ENCODE results near the gene ANKRD40.
"Not testable (repeated sequence)": the region's sequence is repeated elsewhere in the genome, so short reads cannot be mapped to it uniquely, and the experiment has no call there.

Gene ANKRD40, protein sequence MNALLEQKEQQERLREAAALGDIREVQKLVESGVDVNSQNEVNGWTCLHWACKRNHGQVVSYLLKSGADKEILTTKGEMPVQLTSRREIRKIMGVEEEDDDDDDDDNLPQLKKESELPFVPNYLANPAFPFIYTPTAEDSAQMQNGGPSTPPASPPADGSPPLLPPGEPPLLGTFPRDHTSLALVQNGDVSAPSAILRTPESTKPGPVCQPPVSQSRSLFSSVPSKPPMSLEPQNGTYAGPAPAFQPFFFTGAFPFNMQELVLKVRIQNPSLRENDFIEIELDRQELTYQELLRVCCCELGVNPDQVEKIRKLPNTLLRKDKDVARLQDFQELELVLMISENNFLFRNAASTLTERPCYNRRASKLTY

DNA sequence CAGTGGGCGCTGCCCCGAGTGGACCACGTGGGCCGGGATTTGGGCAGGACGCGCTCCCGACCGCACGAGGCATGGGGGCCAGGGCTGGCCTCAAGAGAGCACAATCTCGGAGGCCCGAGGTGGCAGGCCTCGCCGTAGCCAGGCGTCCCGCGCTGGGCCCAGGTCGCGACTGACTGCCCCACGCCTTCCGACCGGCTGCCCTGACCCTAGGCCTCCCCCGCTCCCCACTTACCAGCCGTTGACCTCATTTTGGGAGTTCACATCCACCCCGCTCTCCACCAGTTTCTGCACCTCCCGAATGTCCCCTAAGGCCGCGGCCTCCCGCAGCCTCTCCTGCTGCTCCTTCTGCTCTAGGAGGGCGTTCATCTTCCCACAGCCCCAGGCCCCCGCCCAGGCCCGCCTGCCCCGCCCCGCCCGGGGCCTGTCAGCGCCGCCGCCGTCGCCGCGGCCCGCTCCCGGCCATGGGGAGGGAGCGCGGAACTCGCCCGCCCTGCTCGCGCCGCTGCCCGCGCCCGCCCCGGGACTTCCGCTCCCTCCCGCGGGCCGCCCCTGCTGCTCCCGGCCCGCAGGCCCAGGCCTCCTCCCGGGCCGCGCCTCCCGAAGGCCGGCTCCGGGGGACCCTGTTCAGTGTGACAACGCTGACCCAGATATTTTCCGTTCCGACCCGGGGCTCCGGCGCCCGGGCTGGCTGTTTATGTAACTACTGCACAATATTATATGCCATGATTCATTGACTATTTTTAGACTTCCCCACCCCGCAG, at the start of gene ANKRD40:
Gene ANKRD40 (minus strand): TSS at position 626 of the 761 bp plus-strand sequence. CDS start 260 bp downstream, at position 366.
- Mint-ChIP-seq H3K27ac (peak within 1 kb of the TSS; percentile 98), H3K4me1 (ENCODE audit: low read depth) (peaks cover 56% of the 10 kb centered on the region), H3K27me3 (no peaks in the 10 kb centered on the region), H3K36me3 (ENCODE audit: low read depth) (peaks cover 47% of the 10 kb centered on the region), H3K4me3 (peak within 1 kb of the TSS; percentile 96), H3K9me3 (no peaks in the 10 kb centered on the region)
- peak; percentile 96 for DNase-seq

DNA sequence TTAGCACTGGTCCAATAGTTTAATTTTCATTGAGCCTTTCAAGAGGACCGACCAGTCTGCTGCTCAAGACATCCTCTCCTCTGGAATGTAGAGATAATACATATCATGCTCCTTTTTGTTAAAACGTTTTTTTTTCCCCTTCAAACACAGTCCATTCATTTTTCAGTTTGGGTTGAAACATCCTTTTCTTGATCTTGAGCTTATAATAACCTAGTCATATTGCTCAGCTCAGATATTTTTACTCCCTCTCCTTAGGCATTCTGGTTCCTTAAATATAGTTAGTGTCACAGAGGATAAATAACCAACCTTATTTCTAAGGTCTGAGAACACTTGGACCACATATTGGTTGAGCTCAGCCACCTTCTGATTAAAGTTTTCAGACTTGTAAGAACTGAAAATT, 46.8 kb upstream of the ANKRD40 start:
- Mint-ChIP-seq H3K27me3 (no peaks in the 10 kb centered on the region), H3K4me3 (no peak overlapping the region), H3K9me3 (no peaks in the 10 kb centered on the region), H3K27ac (peak overlapping the region; percentile 78), H3K4me1 (ENCODE audit: low read depth) (no peaks in the 10 kb centered on the region), H3K36me3 (ENCODE audit: low read depth) (peaks cover 68% of the 10 kb centered on the region)
- DNase-seq = no peak

DNA sequence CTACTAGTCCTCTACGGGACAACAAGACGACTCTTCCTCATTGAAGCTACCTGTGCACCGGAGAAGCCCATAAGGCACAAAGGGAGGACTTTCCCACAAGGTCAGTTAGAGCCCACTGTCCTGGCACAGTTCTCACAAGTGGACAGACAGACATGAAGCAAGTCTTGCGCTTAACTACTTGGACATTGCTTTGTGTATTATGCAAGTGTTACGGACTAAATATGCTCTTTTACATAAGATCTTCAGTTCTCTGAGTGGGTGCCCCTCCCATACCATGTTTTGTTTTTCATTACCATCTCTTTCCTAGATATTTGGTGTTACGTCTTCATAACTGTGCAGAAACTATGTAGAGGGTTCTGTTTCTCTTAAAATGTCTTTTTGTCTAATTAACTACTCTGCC, 41.5 kb upstream of the ANKRD40 start:
- Mint-ChIP-seq H3K27ac (peak overlapping the region; percentile 13), H3K27me3 (no peaks in the 10 kb centered on the region), H3K36me3 (ENCODE audit: low read depth) (peaks cover 95% of the 10 kb centered on the region), H3K4me3 (no peak overlapping the region), H3K9me3 (no peaks in the 10 kb centered on the region), H3K4me1 (ENCODE audit: low read depth) (peaks cover 4% of the 10 kb centered on the region)
- no peak for DNase-seq

DNA sequence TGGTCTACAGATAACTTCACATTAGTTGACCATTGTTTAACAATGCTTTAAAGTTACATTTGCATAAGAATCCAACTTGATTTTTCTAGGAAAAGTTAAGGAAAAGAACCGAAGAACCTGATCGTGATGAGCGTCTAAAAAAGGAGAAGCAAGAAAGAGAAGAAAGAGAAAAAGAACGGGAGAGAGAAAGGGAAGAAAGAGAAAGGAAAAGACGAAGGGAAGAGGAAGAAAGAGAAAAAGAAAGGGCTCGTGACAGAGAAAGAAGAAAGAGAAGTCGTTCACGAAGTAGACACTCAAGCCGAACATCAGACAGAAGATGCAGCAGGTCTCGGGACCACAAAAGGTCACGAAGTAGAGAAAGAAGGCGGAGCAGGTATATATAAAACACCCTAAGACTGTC, 37.9 kb upstream of the ANKRD40 start:
- Mint-ChIP-seq H3K4me3 (no peak overlapping the region), H3K27ac (no peak overlapping the region), H3K9me3 (no peaks in the 10 kb centered on the region), H3K4me1 (ENCODE audit: low read depth) (peaks cover 4% of the 10 kb centered on the region), H3K27me3 (no peaks in the 10 kb centered on the region), H3K36me3 (ENCODE audit: low read depth) (peaks cover 97% of the 10 kb centered on the region)
- DNase-seq = no peak

DNA sequence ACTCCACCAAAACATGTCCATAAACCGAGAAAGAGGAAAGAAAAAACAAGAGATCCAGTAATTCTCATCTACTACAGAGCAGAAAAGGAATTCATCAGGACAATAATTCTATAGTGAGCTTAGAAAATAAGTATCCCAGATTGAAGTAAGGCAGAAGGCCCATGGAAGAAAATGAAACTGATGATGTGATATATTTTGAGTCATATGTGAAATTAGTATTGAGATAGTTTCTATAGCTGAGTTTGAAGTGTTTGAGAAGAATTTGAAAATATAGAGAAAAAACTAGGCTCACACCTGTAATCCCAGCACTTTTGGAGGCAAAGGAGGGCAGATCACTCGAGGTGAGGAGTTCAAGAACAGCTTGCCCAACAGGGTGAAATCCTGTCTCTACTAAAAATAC, 31.4 kb upstream of the ANKRD40 start:
- Mint-ChIP-seq H3K4me1 (ENCODE audit: low read depth) (peaks cover 48% of the 10 kb centered on the region), H3K27me3 (no peaks in the 10 kb centered on the region), H3K9me3 (no peaks in the 10 kb centered on the region), H3K4me3 (no peak overlapping the region), H3K27ac (peak overlapping the region; percentile 68), H3K36me3 (ENCODE audit: low read depth) (peaks cover 92% of the 10 kb centered on the region)
- DNase-seq = no peak

DNA sequence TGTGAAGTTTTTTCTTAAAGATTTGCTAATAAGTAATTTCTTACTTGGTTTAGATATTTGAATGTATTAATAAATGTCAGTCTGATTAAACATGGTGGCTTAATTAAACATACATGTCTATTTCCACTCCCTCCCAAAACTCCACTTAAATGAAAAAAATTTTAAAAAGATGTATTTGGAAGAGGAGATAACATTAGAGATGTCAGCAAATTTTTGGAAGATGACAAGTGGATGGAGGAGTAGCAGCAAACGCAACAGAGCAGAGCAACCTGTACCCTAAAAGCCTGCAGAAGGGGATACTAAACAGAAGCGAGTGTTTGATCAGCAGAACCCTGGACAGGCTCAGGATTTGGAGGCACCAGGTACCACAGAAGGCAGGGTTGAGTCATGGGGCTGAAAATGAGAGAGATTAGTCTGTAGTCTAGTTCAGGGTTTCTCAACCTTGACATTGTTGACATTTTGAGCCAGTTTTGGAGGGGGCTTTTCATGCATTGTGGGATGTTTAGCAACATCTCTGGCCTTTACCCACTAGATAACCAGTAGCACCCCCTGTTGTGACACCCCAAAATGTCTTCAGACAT, 29.5 kb upstream of the ANKRD40 start:
- Mint-ChIP-seq H3K27ac (peak overlapping the region; percentile 30), H3K27me3 (no peaks in the 10 kb centered on the region), H3K9me3 (no peaks in the 10 kb centered on the region), H3K36me3 (ENCODE audit: low read depth) (peaks cover 82% of the 10 kb centered on the region), H3K4me3 (no peak overlapping the region), H3K4me1 (ENCODE audit: low read depth) (peaks cover 56% of the 10 kb centered on the region)
- no peak for DNase-seq

DNA sequence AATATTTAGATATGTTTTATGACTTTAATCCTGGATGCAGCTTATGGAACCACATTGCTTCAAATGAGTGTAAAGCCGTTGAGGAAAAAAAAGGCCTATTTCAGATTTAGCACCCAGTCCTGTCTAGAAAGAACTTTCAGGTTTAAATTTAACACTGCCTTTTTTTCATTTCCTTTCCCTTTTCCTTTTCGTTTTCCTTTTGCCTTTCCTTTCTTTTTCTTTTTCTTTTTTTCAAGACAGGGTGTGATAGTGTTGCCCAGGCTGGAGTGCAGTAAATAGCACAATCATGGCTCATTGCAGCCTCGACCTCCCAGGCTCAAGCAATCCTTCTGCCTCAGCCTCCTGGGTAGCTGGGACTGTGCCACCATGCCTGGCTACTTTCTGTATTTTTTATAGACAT, 27.6 kb upstream of the ANKRD40 start:
- Mint-ChIP-seq H3K27me3 (no peaks in the 10 kb centered on the region), H3K27ac (peak overlapping the region; percentile 87), H3K4me3 (no peak overlapping the region), H3K9me3 (no peaks in the 10 kb centered on the region), H3K4me1 (ENCODE audit: low read depth) (peaks cover 73% of the 10 kb centered on the region), H3K36me3 (ENCODE audit: low read depth) (peaks cover 73% of the 10 kb centered on the region)
- no peak for DNase-seq

DNA sequence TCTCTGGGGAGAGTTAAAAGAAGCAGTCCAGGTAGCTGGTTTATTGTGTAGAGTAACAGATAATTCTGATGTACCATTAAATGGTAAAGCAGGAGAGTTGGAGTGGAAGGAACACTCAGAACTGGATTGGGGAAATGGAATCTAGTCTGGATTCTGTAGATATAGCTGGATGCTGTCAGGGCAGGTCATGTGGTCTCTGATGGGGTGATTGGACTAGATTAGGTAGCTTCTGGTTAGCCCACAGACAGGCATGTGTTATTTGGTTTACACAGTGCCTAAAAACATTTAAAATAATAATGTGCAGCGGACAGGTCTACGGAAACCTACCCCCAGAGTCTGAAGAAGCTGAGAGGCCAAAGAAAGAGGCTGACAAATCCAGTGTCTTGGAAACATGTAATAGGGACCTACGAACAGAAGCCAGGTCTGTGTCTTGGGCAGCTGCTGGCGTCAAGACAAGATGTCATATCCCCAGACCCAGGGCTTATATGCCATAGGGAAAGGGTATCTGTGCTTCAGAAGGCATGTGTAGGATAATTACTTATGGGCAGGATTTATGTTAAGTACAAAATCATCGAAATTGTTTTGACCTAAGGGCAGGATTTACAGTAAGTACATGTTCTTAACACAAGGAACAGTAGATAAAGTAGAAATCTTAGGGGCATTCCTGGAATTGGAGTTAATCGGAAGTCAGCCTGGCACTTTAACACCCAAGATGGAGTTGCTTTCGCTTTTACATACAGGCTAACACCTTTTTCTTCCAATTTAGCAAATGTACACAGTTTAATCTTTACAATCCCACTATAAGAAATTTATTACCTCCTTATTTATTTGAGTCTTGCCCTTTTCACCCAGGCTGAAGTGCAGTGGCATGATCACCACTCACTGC, 24.1 kb upstream of the ANKRD40 start:
- H3K4me1 Mint-ChIP-seq (ENCODE audit: low read depth) = peaks cover 72% of the 10 kb centered on the region

DNA sequence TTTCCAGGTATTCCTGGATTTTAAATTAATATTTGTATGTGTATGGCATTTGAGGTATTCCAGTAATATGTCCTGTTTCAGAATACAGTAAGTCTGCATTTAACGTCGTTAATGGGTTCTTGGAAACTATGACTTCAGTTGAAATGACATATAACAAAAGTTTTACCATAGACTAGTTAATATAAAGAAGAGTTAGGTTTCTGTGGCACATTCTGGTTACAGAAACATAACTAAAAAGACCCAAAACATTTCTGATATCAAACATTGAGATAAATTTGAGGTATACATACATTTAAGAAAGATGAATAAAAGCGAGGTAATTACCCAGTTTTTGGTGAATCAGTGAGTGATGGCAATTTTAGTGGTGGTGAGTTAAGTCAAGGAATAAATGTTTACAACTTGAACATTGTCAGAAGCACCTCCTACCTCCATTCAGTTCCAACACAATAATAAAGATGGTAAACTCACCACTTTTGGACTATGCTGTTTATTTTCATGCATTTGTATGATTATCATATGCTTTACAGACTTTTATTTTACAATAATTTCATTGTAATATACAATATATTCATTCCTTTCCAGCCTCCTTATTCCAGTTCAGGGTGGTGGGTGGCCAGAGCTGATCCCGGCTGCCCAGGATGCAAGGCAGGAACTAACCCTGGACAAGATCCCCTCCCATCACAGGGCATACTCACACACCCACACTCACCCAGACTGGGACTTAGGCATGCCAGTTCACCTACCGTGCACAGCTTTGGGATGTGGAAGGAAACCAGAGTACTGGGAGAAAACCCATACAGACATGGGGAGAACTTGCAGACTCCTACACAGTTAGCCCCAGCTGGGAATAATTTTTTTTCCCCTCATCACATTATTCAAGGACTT, 21.4 kb upstream of the ANKRD40 start:
- peak overlapping the region; percentile 88 for H3K27ac Mint-ChIP-seq
- peak overlapping the region; percentile 41 for H3K4me3 Mint-ChIP-seq
- no peaks in the 10 kb centered on the region for H3K9me3 Mint-ChIP-seq
- peaks cover 49% of the 10 kb centered on the region for H3K36me3 Mint-ChIP-seq (ENCODE audit: low read depth)
- no peaks in the 10 kb centered on the region for H3K27me3 Mint-ChIP-seq
- peaks cover 69% of the 10 kb centered on the region for H3K4me1 Mint-ChIP-seq (ENCODE audit: low read depth)
- no peak for DNase-seq

More for the DNA sequence above, 24.1 kb upstream of the ANKRD40 start:
- DNase-seq = no peak
- Mint-ChIP-seq H3K27ac (peak overlapping the region; percentile 63), H3K27me3 (no peaks in the 10 kb centered on the region), H3K4me3 (no peak overlapping the region), H3K36me3 (ENCODE audit: low read depth) (peaks cover 53% of the 10 kb centered on the region), H3K9me3 (no peaks in the 10 kb centered on the region)

DNA sequence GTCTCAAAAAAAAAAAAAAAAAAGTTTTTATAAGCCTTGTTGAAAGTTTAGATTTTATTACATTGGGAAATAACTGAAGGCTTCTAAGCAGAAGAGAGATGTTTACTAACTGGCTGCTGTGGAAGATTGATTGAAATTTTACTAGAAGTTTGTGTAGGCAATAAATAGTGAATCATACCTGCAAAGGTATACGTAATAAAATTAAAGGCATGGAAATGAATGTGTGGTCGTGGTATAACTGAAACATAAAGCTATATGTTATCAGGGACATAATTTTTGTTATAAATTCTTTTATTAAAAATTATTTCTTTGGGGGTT, 20.4 kb upstream of the ANKRD40 start:
- Mint-ChIP-seq H3K27ac (peak overlapping the region; percentile 88), H3K27me3 (no peaks in the 10 kb centered on the region), H3K4me3 (no peak overlapping the region), H3K36me3 (ENCODE audit: low read depth) (peaks cover 53% of the 10 kb centered on the region), H3K4me1 (ENCODE audit: low read depth) (peaks cover 76% of the 10 kb centered on the region), H3K9me3 (no peaks in the 10 kb centered on the region)
- no peak for DNase-seq

DNA sequence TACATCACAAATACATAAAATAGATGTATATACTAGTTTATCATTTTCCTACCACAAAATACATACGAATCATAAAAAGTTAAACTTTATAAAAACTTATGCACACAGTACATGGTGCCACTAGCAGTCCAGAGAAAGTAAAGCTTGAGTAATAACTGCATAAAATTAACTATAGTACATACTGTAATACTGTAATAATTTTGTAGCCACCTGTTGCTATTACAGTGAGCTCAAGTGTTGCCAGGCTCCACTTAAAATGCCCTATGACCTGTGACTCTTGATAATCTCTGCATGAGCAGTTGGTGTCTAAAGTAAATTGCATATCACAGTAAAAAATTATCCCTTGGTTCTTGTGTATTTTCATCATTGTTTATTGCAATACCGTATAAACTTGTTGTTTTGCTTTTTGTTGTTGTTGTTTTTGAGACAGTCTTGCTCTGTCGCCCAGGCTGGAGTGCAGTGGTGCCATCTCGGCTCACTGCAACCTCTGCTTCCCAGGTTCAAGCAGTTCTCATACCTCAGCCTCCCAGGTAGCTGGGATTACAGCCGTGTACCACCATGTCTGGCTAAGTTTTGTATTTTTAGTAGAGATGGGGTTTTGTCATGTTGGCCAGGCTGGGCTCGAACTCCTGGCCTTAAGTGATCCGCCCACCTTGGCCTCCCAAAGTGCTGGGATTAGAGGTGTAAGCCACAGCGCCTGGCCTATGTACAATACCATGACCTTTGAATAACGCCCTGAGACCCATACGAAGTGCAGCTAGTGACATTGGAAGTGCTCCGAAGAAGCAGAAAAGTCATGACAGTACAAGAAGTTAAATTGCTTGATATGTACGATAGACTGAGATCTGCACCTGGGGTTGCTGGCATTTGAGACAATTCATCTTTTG, 18.3 kb upstream of the ANKRD40 start:
- Mint-ChIP-seq H3K4me1 (ENCODE audit: low read depth) (peaks cover 76% of the 10 kb centered on the region), H3K36me3 (ENCODE audit: low read depth) (peaks cover 57% of the 10 kb centered on the region), H3K27me3 (no peaks in the 10 kb centered on the region), H3K4me3 (no peak overlapping the region), H3K9me3 (no peaks in the 10 kb centered on the region), H3K27ac (peak overlapping the region; percentile 73)
- no peak for DNase-seq

DNA sequence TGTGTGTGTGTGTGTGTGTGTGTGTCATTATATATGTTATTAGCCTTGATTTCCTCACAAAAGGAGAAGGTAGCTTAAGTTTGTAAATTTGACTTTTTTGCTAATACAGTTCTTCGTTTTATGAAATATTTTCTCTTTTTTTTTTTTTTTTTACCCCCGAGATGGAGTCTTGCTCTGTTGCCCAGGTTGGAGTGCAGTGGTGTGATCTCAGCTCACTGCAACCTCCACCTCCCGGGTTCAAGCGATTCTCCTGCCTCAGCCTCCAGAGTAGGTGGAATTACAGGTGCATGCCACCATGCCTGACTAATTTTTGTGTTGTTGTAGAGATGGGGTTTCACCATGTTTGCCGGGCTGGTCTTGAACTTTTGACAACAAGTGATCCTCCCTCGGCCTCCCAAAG, 16.9 kb upstream of the ANKRD40 start:
- H3K36me3 Mint-ChIP-seq (ENCODE audit: low read depth) = peaks cover 68% of the 10 kb centered on the region
- DNase-seq, H3K27me3 Mint-ChIP-seq, H3K9me3 Mint-ChIP-seq, H3K27ac Mint-ChIP-seq: not testable (repeated sequence)
- H3K4me3 Mint-ChIP-seq = peak overlapping the region; percentile 15
- peaks cover 66% of the 10 kb centered on the region for H3K4me1 Mint-ChIP-seq (ENCODE audit: low read depth)

DNA sequence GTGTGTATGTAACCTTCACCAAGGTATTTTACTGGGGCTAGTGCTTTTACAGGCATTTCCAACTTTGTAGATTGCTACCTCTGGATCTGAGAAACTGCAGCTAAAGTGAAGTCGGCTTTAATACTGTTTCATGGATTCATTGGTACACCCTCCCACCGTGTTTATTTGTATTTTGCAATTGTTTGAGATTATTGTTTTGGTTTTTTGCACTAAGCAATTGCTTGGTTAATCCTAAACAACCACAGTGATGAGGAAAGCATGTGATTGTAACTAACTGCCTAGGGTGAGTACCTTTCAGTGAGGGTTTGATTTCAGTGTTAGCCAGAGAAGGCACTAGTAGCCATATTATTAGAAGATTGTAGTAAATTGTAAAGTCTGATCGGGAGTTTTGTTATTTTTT, 15.0 kb upstream of the ANKRD40 start:
- Mint-ChIP-seq H3K4me3 (peak overlapping the region; percentile 99), H3K9me3 (no peaks in the 10 kb centered on the region), H3K27me3 (no peaks in the 10 kb centered on the region), H3K27ac (peak overlapping the region; percentile 48), H3K36me3 (ENCODE audit: low read depth) (peaks cover 65% of the 10 kb centered on the region), H3K4me1 (ENCODE audit: low read depth) (peaks cover 53% of the 10 kb centered on the region)
- DNase-seq = no peak

Data from activated T-cell treated with anti-CD3 and anti-CD28 coated beads, Interleukin-2, amount 50 U/mL, for 24 hours (primary cell).